ENCODE results near the gene GBX2. TPM values are rescaled to one million over a fixed set of nuclear protein-coding genes. Genes with fewer than 3 reads are reported as not detected.

Gene GBX2
- total RNA-seq, 1 experiment from 2014 or later: 1.1 TPM

DNA sequence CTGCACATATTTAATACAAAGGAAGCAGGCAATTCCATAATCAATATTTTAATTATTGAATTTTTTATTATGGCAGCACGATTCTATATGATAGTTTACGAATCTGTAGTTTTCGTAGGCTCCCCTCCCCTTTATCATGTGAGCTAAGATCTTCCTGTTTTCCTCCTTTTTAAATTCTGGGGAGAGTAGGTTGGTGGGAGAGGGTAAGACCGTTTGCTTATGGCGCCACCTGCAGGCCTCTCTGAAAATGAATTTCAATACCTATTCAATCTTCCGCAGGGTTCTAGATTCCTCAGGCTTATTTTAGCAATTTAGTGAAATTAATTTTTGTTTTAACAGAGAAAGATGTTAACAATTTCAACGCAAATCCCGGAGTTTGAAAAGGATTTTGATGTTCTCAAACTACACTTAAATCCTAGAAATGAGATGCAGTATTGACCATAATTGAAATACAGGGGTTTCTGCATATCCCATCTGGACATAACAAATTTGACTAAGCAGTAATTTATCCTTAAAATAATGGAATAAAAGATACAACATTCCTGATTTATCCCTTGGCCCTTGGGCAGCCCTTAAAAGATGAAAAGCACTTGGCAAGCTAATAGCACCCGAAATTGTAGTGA, 12.8 kb upstream of the GBX2 start:
- peak; percentile 69 for DNase-seq (ENCODE audit: low spot score)

GRCh38 chr2:236180076-236180816, 12.1 kb upstream of the GBX2 start:
- no peak for DNase-seq (ENCODE audit: low spot score)

GRCh38 chr2:236179236-236180075, 11.3 kb upstream of the GBX2 start:
- DNase-seq (ENCODE audit: low spot score): no peak

- no peak for DNase-seq (ENCODE audit: low spot score)
Observed at GRCh38 chr2:236178890-236179235, 10.7 kb upstream of the GBX2 start.

DNA sequence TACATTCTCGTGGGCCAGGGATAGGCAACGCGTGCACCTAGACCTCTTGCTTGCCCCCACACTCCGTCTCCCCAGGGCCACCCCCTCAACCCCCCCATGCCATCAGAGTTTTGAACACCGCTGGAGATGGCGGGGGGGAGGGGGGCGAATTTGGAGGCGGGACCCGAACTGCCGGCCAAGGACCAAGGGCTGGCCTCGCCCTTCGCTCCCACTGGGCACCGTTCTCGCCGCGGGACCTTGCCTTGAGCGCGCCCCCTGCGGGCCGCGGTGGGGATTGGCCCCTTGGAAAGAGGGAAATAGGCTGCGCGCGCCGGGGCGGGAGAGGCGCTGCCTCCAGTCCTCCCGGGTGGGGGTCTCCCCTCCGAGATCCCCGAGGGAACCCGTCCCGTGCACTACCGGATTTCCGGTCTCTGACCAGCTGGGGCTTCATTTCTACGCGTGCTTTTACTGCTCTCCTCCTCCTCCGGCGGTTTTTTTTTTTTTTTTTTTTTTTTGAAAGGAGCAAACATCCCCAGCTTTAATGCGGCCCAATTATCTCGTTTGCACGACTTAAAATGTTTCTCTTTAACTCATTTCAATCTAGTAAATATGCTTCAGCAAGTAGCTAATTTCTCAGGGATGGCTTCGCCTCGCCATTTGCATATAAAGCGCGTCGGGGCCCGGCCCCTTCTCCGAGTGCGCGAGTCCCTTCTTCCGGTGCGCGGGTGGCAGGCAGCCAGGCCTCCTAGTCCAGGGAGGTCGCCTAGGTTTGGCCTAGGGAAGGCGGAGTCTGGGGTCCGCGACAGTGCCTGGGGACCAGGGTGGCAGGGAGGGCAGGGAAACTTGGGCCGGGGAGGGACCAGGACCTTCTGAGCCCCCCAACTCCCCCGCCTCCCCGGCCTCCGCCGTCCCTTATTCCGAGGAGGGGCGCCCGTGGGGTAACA, 10.0 kb upstream of the GBX2 start:
- peak; percentile 71 for DNase-seq (ENCODE audit: low spot score)

DNA sequence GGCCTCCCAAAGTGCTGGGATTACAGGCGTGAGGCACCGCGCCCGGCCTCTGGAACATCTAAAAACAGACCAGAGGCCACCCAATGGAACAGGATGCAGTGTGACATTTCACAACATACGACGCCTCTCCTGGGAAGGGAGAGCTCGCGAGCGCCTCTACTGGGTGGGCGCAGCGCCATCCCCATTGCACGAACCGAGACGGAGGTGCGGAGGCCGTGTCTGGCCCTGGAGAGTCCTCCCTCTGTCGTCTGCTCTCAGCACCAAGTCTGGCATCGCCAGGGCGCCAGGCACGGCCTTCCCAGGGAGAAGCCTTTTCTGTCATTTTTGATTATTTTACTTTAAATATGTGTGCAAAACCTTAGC, 9.4 kb upstream of the GBX2 start:
- DNase-seq (ENCODE audit: low spot score): peak; percentile 25

DNA sequence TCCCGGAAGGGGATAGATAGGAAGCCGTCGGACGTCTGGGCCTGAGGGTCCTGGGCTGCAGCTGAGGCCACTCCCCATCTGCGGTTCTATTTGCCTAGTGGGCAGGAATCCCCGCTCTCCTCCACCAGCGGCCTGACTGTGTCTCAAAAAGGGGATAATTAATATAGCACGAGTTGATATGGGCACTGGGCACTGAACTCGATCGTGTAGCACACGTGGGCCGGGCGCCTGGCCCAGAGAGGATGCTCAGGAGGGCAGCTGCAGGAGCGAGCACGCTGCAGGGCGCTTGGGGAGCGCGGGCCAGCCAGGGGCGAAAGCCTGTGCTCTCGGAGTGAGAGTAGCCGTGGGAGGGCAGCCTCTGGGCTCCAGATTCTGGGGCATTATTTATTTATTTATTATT, 8.8 kb upstream of the GBX2 start:
- no peak for DNase-seq (ENCODE audit: low spot score)

- DNase-seq (ENCODE audit: low spot score): peak; percentile 31
Observed at GRCh38 chr2:236176417-236176816, 8.2 kb upstream of the GBX2 start.

GRCh38 chr2:236175548-236176150, 7.5 kb upstream of the GBX2 start:
- DNase-seq (ENCODE audit: low spot score): no peak

DNA sequence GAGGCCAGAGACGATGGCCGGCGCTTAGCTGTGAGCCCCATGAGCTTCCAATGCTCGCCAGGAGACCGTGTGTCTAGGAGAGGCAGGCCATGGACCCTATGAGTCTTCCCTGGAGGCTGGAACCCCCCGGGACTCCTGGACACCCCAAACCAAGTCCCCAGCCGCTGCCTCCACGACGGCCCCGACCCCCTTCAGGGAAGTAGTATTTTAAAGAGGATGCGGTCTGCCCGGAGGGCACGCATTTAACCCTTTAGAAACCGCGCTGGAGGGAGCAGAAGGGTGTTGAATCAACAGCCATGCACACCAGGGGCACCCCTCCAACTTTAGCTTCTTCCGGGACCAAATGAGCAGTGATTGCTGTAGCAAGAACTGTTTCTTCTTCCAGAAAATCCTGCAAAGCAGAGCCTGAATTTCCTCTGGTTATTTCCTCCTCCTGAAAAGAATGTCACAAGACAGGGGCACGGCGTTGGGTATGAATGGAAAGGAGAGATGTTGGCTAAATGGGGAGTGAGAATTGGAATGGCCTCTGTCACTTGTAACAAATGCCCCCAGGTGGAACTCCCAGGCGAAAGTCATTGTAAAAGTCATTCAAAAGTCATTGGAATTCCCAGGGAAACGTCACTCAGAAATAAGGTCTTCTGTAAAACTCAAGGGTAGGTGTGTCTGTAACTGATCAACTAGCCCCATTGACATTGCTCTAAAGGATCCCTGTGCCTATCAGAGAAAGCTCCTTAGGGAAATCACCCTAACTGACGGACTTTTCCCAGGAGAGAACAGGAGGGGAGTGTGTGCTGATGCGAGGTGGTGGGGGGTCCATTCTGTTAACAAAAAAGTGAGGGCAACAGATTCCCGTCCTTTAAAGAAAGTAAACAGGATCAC, 5.8 kb upstream of the GBX2 start:
- DNase-seq (ENCODE audit: low spot score): no peak

DNA sequence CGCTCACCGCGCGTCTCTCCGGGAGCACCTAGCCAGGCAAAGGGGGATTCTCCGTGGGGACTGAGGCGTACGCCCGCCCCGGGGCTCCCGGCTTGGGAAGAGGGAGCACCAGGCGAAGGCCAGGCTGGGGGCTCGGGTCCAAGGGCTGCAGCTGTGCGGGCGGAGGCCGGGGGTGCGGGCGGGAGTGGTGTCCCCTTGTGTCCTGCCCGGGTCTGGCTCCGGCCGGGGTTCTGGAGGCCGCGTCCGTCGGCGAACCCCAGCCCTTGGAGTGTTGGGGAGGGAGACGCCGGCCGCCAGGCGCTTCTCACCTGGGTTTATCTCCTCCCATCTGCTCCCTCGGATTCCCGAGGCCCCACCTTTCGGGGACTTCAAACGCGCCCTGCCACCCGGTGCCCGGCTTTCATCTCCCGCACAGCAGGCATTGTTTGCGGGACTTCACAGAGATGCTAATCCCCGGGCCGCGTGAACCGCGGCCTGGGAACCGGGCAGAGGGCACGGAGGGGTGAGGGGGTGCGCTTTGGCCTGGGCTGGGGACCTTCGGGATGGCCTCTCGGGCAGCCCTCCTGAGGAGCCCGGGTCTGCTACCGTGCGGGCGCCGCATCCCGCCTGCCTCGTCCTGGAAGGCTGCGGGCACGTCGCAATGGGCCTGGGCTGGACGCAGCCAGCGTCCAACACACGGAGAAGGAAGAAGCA, 5.0 kb upstream of the GBX2 start:
- DNase-seq (ENCODE audit: low spot score): no peak

DNA sequence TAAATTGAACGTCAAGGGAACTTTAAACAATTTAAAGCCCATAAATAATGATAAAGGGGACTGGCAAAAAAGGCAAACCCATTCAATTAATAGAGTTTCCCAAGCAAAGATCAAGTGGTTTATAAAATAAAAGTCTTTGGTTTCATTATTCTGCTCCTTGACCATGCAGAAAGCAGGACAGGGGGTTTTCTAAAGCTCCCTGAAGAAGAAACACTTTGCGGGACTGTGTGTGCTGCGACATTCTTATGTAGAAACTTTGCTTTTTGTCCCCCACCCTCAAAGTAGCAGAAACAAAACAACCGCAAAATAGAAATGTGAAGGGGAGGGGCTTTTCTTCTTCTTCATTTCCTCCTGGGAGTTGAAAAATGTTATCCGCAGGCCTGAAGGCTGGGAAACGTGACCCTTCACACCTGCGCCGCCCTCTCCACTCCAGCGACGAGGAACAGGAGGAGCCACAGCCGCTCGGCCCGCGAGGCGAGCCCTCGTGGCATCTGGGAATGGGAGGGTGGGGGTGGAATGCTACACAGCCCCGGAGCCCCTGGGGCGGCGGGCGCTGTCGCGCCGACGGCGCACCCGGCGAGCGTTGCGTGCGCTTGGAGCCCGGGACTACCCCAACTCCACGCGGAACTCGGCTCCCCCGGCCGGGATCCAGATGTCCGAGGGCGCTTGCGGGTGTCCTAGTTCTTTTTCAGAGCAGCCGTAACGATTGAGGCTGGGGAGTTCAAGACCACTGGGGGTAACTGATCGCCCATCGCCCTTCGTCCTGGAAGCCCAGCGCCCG, 4.3 kb upstream of the GBX2 start:
- no peak for DNase-seq (ENCODE audit: low spot score)

DNA sequence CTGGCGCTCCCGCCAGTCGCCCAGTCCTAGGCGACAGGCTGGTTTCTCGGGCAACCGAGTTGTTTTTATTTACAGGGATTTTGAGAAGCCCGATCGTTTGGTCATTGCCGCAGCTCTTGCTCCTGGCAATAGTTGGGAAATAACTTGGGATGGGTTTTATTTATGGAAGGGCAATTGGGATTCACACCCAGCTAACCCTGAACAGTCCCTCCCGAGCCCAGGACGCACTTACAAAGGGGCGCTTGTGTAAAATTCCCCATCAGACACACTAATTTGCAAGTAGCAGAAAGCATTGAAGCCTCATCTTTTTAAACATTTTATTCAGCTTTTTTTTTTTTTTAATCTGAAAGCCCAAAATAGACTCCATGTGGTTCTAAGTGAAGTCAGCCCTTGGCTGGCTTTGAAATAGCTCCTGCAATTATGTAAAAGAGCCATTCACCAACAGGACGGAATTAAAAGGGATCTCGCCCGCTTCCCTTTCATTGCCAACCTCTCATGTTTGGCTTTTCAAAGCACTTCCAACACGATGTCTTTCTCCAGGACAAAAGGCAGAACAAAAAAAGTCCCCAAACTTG, 3.6 kb upstream of the GBX2 start:
- DNase-seq (ENCODE audit: low spot score): no peak

GRCh38 chr2:236171181-236171679, 3.0 kb upstream of the GBX2 start:
- no peak for DNase-seq (ENCODE audit: low spot score)

DNA sequence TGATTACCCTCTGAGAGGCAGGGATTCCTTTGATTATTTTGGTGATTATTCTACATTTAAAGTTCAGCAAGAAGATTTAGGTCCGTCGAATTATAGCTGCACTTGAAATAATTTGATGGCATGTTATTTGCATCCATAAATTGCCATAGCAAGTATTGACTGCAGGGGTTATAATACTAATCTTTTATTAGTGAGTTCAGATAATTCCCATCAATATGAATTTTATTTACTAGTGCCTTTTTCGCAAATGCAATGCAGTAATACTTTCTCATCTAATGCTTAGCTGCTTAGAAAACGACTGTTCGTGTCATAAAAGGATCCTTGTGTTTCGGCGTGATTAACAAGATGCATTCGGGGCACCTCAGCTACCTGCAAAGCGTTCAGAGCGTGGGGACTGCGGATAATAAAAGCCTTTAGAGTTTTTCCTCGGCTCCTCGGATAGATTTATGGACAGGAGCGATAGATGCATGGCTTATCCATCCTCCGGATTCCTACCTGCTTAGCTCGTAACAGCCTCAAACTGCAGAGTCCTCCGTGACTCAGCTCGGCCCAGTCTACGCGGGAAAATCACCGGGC, 2.5 kb upstream of the GBX2 start:
- DNase-seq (ENCODE audit: low spot score): no peak

GRCh38 chr2:236169741-236170589, 1.8 kb upstream of the GBX2 start:
- no peak for DNase-seq (ENCODE audit: low spot score)

DNA sequence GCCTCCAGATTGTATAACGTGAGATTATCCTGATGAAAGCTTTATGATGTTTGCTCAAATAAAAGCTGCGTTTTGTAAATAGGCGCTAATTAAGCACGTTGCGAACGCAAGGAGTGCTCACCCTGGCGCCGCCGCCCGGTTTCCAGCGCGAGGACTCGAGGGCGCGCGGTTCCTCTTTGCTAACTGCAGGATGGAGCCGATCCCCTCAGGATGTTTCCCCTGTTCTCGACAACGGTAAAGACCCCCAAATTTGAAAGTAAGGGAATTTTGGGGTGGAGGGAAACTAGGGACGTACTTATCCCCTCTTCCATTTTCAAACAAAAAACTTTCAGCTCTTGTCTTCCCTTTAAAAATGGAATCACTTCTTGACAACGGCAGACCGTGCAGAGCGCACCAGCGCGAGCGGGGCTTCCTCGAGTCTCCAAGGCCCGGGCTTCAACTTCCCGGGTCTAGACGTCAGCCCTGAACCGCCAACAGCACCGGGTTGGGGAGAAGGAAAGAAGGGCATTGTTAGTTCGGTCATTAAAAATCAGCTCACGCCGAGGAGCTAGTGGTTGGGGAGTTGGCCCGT, 1.1 kb upstream of the GBX2 start:
- no peak for DNase-seq (ENCODE audit: low spot score)
